SK-N-MC (cell line): ENCODE data around the gene CYB5B.

ENCODE experiments used
- DNase-seq: peaks from one replicate; pipeline ENCODE4 v3.0.0-alpha.2; 2011; ENCODE audit warnings: low read depth, low spot score
- H3K27ac ChIP-seq: fragments of 200-600 bp; sonication (generic); 2 replicates; pipeline ENCODE4 v1.5.1; 2016; ENCODE audit warnings: mixed run types
- H3K36me3 ChIP-seq: fragments of 200-600 bp; sonication (generic); 2 replicates; pipeline ENCODE4 v1.6.1; 2017; ENCODE audit warnings: antibody characterized with exemption, low read length, mixed read lengths; ENCODE audit not compliant: insufficient read depth
- H3K4me3 ChIP-seq: fragments of 200-600 bp; sonication (generic); 2 replicates; pipeline ENCODE4 v1.5.1; 2016
- H3K9ac ChIP-seq: fragments of 200-600 bp; sonication (generic); 2 replicates; pipeline ENCODE4 v1.8.0; 2017; ENCODE audit warnings: mixed run types, mixed read lengths; ENCODE audit not compliant: insufficient read length
- H3K9me3 ChIP-seq: fragments of 200-600 bp; sonication (generic); 2 replicates; pipeline ENCODE4 v1.6.1; 2017; ENCODE audit warnings: low read depth, mild to moderate bottlenecking, antibody characterized with exemption, low read length, moderate library complexity, mixed read lengths
- EZH2 ChIP-seq: fragments of 200-600 bp; sonication (generic); IDR thresholded peaks from one replicate; pipeline ENCODE4 v1.6.1; 2017; ENCODE audit warnings: antibody characterized with exemption
- FOXP2 ChIP-seq: optimal IDR thresholded peaks from 2 replicates; pipeline ENCODE3; 2011; ENCODE audit warnings: mild to moderate bottlenecking, moderate library complexity; ENCODE audit not compliant: insufficient read depth; ENCODE audit errors: extremely low read length, control extremely low read depth
- POLR2AphosphoS5 ChIP-seq: IDR thresholded peaks from 2 replicates; pipeline ENCODE4 v1.6.1; 2012; ENCODE audit warnings: mild to moderate bottlenecking, low read depth, low read length, borderline replicate concordance

CYB5B gene

DNA sequence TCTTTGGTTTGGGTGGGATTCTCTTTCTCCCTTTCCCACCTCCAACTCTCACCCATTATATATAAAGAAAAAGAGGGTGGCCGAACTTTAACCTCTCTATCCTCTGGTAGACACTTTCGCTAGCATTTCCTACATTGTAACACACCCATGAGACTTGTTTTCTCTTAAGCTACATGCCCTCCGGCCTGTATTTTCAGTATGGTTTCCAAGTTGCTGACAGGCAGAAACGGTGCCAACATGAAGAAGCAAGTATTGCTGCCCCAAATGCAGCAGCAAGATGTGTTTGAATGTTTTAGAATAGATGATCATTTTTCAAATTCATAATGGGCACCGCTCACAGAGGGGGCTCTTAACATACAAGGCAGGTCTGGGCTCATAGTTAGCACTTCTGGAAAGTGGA is 18.7 kb upstream of the CYB5B start:
- peak overlapping the region; percentile 31 for H3K27ac ChIP-seq
- no peak overlapping the region for H3K9ac ChIP-seq
- no peaks in the 10 kb centered on the region for H3K36me3 ChIP-seq
- H3K9me3 ChIP-seq, result no peaks in the 10 kb centered on the region
- DNase-seq, result no peak
- TF ChIP-seq FOXP2 (no peak), POLR2AphosphoS5 (no peak), EZH2 (no peak)
- H3K4me3 ChIP-seq, result no peak overlapping the region

DNA sequence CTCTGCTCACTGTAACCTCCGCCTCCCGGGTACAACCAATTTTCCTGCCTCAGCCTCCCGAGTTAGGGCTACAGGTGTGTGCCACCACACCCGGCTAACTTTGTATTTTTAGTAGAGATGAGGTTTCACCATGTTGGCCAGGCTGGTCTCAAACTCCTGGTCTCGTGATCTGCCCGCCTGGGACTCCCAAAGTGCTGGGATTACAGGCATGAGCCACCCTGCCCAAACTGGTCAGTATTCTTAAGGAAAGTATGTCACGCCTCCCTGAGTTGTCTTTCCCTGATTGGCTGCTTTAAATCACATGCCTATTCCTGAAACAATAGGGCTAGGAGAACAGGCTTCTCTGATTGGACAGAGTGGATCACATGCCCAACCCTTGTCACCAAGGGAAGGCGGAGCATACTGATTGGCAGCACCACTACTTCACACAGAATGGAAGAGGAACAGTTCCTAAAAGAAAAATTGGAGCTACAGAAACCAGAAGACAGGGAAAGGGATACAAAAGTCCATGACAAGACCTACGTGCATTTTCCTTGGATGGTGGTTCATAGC is 17.6 kb upstream of the CYB5B start:
- no peak for DNase-seq
- Histone ChIP-seq H3K27ac (no peak overlapping the region), H3K9ac (no peak overlapping the region), H3K36me3 (no peaks in the 10 kb centered on the region), H3K9me3 (no peaks in the 10 kb centered on the region), H3K4me3 (no peak overlapping the region)
- no peak for TF ChIP-seq POLR2AphosphoS5
- no peak for TF ChIP-seq EZH2
- no peak for TF ChIP-seq FOXP2

DNA sequence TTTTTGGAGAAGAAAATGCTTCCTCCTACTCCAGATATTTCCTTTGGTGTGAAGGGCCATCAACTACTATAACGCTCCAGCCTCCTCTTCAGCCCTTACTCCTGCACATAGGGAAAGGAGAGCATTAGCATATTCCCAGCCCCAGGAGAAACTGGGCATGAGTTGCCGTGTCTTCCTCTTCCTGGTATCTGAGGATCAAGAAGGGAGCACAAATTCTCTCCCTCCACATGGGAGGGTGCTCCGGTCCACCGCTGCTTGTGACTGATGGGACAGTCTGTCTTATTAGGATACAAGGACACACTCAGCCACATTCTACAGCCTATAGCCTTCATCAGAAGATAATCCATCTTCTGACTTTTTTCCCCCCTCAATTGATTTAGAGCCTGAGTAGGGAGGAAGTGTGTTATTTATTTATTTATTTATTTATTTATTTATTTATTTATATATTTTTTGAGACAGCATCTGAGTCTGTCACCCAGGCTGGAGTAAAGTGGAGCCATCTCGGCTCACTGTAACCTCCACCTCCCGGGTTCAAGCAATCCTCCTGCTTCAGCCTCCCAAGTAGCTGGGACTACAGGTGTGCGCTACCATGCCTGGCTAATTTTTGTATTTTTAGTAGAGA is 16.6 kb upstream of the CYB5B start:
- TF ChIP-seq POLR2AphosphoS5 (no peak), EZH2 (no peak), FOXP2 (no peak)
- no peak overlapping the region for H3K9ac ChIP-seq

DNA sequence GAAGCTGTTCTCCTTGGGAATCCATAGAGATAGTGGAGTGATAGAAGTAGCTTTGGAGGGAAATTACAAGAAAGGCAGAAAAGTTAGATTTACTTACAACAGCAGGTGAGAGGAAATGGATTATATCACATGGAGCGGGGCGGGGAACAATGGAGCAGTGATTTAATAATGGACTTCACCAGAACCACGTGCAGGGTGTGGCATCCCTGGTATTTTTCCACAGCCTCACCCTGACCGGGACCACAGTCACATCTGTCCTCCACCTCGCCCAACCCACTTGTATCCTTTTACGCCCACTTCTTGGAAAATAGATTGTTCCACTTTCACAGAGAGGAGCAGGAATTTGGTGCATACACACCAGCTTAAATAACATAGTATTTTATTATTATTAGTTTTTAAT is 15.9 kb upstream of the CYB5B start:
- Histone ChIP-seq H3K9me3 (no peaks in the 10 kb centered on the region), H3K4me3 (no peak overlapping the region), H3K9ac (no peak overlapping the region), H3K27ac (no peak overlapping the region), H3K36me3 (no peaks in the 10 kb centered on the region)
- DNase-seq, result no peak
- no peak for TF ChIP-seq POLR2AphosphoS5
- TF ChIP-seq FOXP2, result no peak
- TF ChIP-seq EZH2, result no peak

More for the DNA sequence above, 16.6 kb upstream of the CYB5B start:
- Histone ChIP-seq H3K36me3 (no peaks in the 10 kb centered on the region), H3K9me3 (no peaks in the 10 kb centered on the region), H3K27ac (no peak overlapping the region), H3K4me3 (no peak overlapping the region)
- no peak for DNase-seq

DNA sequence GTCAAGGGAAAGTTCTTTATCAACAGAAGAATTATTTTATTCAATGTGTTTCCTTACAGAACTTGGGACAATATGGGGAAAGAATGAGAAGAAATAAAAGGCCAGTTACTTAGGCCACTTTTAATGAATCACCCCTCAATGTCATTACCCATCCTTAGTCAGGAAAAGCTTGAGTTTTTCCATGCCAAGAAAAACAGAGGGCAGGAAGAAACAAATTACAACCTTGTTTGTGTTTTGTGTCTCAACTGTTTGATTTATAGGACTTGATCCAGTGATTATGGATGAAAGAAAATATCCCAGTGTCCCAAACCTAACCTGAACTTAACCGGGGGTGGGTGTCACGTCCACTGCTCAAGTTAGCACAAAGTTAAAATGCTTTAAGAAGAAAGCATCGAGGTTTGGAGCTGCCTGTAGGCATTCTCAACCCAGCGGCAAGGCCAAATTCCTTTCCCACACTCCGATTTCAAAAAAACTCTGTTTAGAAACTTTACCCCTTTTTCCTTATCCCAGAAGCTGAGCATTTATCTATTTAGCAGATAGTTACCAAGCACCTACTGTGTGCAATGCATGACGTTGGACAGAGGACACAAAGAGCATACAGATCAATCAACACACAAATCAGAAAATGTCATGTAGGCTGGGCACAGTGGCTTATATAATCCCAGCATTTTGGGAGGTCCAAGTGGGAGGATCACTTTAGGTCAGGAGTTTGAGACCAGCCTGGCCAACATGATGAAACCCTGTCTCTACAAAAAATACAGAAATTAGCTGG is 14.0 kb upstream of the CYB5B start:
- Histone ChIP-seq H3K27ac (no peak overlapping the region), H3K9me3 (no peaks in the 10 kb centered on the region), H3K4me3 (no peak overlapping the region), H3K36me3 (no peaks in the 10 kb centered on the region), H3K9ac (no peak overlapping the region)
- TF ChIP-seq POLR2AphosphoS5 (no peak), EZH2 (no peak), FOXP2 (no peak)
- DNase-seq, result no peak

DNA sequence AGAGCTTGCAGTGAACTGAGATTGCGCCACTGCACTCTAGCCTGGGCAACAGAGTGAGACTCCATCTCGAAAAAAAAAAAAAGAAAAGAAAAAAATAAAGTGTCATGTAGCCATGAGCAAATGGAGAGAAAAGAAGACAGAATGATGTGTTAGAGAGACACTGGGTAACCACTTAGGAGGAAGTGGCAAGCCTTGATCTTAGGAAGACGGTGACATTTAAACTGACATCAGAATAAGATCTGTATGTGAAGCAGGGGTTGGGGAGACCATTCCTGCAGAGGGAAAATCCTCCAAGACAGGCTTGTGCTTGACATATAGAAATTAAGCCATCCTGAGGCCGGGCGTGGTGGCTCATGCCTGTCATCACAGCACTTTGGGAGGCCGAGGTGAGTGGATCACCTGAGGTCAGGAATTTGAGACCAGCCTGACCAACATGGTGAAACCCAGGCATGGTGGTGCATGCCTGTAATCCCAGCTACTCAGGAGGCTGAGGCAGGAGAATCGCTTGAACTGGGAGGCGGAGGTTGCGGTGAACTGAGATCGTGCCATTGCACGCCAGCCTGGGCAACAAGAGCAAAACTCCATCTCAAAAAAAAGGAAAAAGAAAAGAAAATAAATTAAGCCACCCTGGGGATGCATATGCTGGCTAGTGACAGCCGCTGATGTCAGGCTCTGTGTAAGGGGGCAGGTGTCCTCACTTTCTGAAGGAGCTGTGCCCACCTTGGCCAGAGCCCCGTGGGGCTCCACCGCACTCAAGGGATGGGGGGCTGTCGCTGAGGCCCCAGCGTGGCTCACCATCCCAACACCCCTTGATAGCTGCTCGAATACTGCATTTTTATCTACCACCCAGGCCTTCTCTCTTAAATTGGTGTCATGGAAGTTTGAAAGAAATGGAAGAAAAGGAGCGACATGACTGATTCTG is 13.1 kb upstream of the CYB5B start:
- Histone ChIP-seq H3K36me3 (no peaks in the 10 kb centered on the region), H3K27ac (no peak overlapping the region), H3K4me3 (no peak overlapping the region), H3K9ac (no peak overlapping the region), H3K9me3 (no peaks in the 10 kb centered on the region)
- TF ChIP-seq POLR2AphosphoS5 (no peak), EZH2 (no peak), FOXP2 (no peak)
- DNase-seq, result no peak

DNA sequence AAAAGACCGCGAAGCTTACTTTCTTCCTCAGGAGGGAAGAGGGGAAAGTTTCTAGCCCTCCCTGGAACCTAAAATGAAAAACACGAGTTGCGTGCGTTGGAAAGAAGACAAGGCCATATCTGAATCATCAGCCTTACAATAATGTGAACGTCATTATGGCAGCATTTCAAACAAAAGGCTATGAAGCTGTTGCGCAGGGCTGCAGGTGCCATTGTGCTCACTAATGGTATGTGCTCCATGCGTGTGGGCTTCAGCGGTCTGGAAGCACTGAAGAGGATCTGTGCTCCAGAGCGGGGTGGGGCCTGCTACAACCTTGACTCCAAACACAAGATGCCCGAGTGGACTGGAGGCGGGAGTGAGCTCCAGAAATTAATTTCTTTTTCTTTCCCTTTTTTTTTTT is 12.1 kb upstream of the CYB5B start:
- Histone ChIP-seq H3K27ac (no peak overlapping the region), H3K9me3 (no peaks in the 10 kb centered on the region)
- no peak for DNase-seq

DNA sequence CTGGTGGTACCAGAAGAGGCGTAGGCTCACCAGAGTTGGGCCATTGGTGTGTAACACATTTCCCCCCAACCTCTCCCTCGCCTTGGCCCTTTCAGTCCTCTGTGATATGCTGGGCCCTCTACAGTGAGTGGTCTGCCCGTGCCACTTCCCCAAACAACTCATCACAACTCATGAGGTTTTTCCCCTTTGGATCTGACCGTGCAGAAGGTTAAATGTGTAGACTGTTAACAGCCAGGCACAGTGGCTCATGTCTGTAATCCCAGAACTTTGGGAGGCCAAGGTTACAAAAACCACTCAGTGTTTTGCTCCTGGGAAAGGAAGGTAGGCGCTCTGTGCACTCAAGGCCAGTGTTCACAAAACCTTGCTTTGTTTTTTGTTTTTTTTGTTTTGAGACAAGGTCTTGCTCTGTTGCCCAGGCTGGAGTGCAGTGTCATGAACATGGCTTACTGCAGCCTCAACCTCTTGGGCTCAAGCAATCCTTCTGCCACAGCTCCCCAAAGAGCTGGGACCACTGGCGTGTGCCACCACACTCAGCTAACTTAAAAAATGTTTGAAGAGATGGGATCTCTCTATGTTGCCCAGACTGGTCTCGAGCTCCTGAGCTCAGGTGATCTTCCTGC is 11.3 kb upstream of the CYB5B start:
- no peaks in the 10 kb centered on the region for H3K9me3 ChIP-seq
- no peak for DNase-seq
- TF ChIP-seq FOXP2 (no peak), EZH2 (no peak), POLR2AphosphoS5 (no peak)
- no peak overlapping the region for H3K4me3 ChIP-seq
- no peaks in the 10 kb centered on the region for H3K36me3 ChIP-seq
- H3K27ac ChIP-seq, result no peak overlapping the region
- no peak overlapping the region for H3K9ac ChIP-seq

More for the DNA sequence above, 12.1 kb upstream of the CYB5B start:
- TF ChIP-seq FOXP2, result no peak
- no peak for TF ChIP-seq POLR2AphosphoS5
- no peak for TF ChIP-seq EZH2
- no peaks in the 10 kb centered on the region for H3K36me3 ChIP-seq
- no peak overlapping the region for H3K9ac ChIP-seq
- no peak overlapping the region for H3K4me3 ChIP-seq
